GM23248 (cell line): ENCODE measurements around the gene ELAVL4.

Source experiments
- EZH2 ChIP-seq: fragments of 200-600 bp; sonication (generic); IDR thresholded peaks from 2 replicates; pipeline ENCODE4 v1.6.1; 2018; ENCODE audit warnings: antibody characterized with exemption, mild to moderate bottlenecking; ENCODE audit not compliant: insufficient read depth, poor library complexity, severe bottlenecking
- EZH2phosphoT487 ChIP-seq: fragments of 200-600 bp; sonication (generic); IDR thresholded peaks from 2 replicates; pipeline ENCODE4 v1.6.1; 2018; ENCODE audit warnings: antibody characterized with exemption, moderate library complexity, mild to moderate bottlenecking, low read depth; ENCODE audit not compliant: insufficient read depth

DNA sequence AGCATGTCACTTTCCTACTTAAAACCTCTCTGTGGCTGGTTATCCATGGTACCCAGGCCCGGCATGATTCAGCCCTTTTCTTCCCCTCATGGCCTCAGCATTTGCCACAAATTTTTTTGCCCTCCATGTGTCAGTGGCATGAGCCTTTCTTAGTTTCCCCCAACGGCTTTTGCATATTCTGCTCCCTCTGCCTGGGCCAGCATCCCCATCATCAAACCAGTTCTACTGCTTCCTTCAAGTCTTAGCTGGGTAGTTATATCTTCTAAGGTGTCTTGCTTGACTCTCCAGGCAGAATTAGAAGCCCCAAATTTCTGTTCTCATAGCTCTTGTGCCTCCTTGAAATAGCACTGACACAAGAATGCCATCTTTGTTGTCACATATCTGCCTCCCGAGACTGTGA, 127.9 kb downstream of the ELAVL4 start:
- TF ChIP-seq EZH2: no peak
- TF ChIP-seq EZH2phosphoT487: no peak
